WTC11 (cell line): ENCODE results near the gene FRMD5.

Experiments used
- ARID4B ChIP-seq: sonication (generic); formaldehyde crosslinking; IDR thresholded peaks from 2 replicates; pipeline ENCODE4 v1.8.0; 2023; ENCODE audit warnings: missing genetic modification reagents, mild to moderate bottlenecking, borderline replicate concordance
- CTCF ChIP-seq: fragments of 200-600 bp; IDR thresholded peaks from 2 replicates; pipeline ENCODE4 v1.8.0; 2022; ENCODE audit warnings: antibody characterized with exemption
- E2F1 ChIP-seq: sonication (generic); formaldehyde crosslinking; IDR thresholded peaks from 2 replicates; pipeline ENCODE4 v1.8.0; 2022; ENCODE audit warnings: mild to moderate bottlenecking, missing genetic modification reagents
- ZNF121 ChIP-seq: sonication (generic); formaldehyde crosslinking; IDR thresholded peaks from 2 replicates; pipeline ENCODE4 v1.8.0; 2023; ENCODE audit warnings: missing genetic modification reagents

GRCh38 chr15:44207643-44208042 is 12.6 kb upstream of the FRMD5 start:
- no peak for TF ChIP-seq ZNF121 (CRISPR knock-in tag)
- TF ChIP-seq CTCF: no peak
- TF ChIP-seq ARID4B (CRISPR knock-in tag): no peak
- no peak for TF ChIP-seq E2F1 (CRISPR knock-in tag)
